ENCODE results near the gene SIAH3. TPM values are rescaled to one million over a fixed set of nuclear protein-coding genes. Genes with fewer than 3 reads are reported as not detected.

The SIAH3 gene
- total RNA-seq, 2 experiments from 2014 or later, result not detected

DNA sequence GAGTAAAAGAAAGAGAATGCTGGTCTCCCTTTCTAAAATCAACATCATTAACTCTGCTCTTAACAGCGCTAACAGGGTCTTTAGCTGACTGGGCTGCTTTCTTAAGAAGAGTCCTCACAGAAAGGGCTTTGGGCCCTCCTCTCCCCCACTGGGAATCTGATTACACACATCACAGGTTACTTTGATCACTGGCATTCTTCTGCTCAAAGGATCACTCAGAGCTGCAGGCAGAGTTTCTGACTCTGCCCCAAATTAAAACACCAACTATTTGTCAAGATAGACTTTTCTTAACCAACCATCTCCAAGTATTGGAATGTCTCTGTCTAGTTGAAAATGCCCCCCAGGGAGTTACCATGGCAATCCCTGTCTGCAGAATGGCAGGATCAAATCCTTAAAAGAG, 31.1 kb upstream of the SIAH3 start:
- Histone ChIP-seq H3K9me2 (ENCODE audit: insufficient read depth, low read length) (no peaks in the 10 kb centered on the region), H4K20me1 (ENCODE audit: insufficient read depth, low read length) (no peaks in the 10 kb centered on the region), H3K4me2 (ENCODE audit: low read length) (no peak overlapping the region), H3K36me3 (ENCODE audit: insufficient read depth, low read length) (no peaks in the 10 kb centered on the region), H2AFZ (ENCODE audit: low read length) (no peak overlapping the region), H3K79me2 (ENCODE audit: insufficient read depth, low read depth, low read length) (no peaks in the 10 kb centered on the region), H3K4me1 (ENCODE audit: insufficient read depth, low read length, poor library complexity, severe bottlenecking) (no peaks in the 10 kb centered on the region), H3K4me3 (ENCODE audit: low read depth, low read length, poor library complexity, severe bottlenecking) (no peak overlapping the region), H3K9me3 (ENCODE audit: low read length) (no peaks in the 10 kb centered on the region), H3K27ac (ENCODE audit: low read depth, low read length, poor library complexity, severe bottlenecking) (no peak overlapping the region)
- intact Hi-C loops (cut with micrococcal nuclease; ENCODE audit: unreplicated experiment), result no loop called here
- no TSS peak for BruUV-seq (replicated peaks)
- POLR2A ChIA-PET, result no interaction called here
- TF ChIP-seq, protein P1, sequence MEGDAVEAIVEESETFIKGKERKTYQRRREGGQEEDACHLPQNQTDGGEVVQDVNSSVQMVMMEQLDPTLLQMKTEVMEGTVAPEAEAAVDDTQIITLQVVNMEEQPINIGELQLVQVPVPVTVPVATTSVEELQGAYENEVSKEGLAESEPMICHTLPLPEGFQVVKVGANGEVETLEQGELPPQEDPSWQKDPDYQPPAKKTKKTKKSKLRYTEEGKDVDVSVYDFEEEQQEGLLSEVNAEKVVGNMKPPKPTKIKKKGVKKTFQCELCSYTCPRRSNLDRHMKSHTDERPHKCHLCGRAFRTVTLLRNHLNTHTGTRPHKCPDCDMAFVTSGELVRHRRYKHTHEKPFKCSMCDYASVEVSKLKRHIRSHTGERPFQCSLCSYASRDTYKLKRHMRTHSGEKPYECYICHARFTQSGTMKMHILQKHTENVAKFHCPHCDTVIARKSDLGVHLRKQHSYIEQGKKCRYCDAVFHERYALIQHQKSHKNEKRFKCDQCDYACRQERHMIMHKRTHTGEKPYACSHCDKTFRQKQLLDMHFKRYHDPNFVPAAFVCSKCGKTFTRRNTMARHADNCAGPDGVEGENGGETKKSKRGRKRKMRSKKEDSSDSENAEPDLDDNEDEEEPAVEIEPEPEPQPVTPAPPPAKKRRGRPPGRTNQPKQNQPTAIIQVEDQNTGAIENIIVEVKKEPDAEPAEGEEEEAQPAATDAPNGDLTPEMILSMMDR (conservative IDR thresholded peaks at IDR 0.05; ENCODE audit: low read length), result no peak
- TF ChIP-seq EZH2phosphoT487 (IDR thresholded peaks at IDR 0.05; ENCODE audit: borderline replicate concordance, low read depth, low read length), result no peak
- no peak for DNase-seq (ENCODE audit: low spot score)
- CTCF ChIA-PET (ENCODE audit: unreplicated experiment), result no interaction called here

DNA sequence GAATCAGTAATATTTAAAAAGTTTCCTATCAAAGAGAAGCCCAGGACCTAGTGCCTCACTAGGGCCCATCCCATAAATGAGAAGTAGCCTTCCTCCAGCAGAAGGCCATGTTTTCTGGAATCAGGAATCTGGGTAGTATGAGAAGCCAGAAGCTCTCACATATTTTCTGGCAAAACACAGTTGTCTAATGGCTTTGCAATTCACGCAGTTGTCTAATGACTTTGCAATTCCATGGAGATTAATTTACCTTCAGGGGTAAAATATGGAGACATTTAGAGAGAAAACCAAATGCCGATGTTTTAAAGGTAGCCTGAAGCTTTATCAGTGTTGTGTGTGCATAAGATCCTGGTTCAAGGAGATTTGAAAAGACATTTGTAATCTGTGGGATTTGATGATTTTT, 29.8 kb upstream of the SIAH3 start:
- H3K4me1 ChIP-seq (ENCODE audit: insufficient read depth, low read length, poor library complexity, severe bottlenecking), result no peaks in the 10 kb centered on the region
- no peak overlapping the region for H3K4me2 ChIP-seq (ENCODE audit: low read length)
- H3K36me3 ChIP-seq (ENCODE audit: insufficient read depth, low read length), result no peaks in the 10 kb centered on the region
- H4K20me1 ChIP-seq (ENCODE audit: insufficient read depth, low read length), result no peaks in the 10 kb centered on the region
- no peak overlapping the region for H3K4me3 ChIP-seq (ENCODE audit: low read depth, low read length, poor library complexity, severe bottlenecking)
- H3K79me2 ChIP-seq (ENCODE audit: insufficient read depth, low read depth, low read length), result no peaks in the 10 kb centered on the region
- DNase-seq (ENCODE audit: low spot score), result no peak
- no TSS peak for BruUV-seq (replicated peaks)
- CTCF ChIA-PET (ENCODE audit: unreplicated experiment), result no interaction called here
- no peak for TF ChIP-seq EZH2phosphoT487 (IDR thresholded peaks at IDR 0.05; ENCODE audit: borderline replicate concordance, low read depth, low read length)
- TF ChIP-seq, protein P1 (conservative IDR thresholded peaks at IDR 0.05; ENCODE audit: low read length), result no peak
- intact Hi-C loops (cut with micrococcal nuclease; ENCODE audit: unreplicated experiment), result no loop called here
- no peak overlapping the region for H2AFZ ChIP-seq (ENCODE audit: low read length)
- no peaks in the 10 kb centered on the region for H3K9me2 ChIP-seq (ENCODE audit: insufficient read depth, low read length)
- POLR2A ChIA-PET, result no interaction called here
- H3K27ac ChIP-seq (ENCODE audit: low read depth, low read length, poor library complexity, severe bottlenecking), result no peak overlapping the region
- H3K9me3 ChIP-seq (ENCODE audit: low read length), result no peaks in the 10 kb centered on the region

DNA sequence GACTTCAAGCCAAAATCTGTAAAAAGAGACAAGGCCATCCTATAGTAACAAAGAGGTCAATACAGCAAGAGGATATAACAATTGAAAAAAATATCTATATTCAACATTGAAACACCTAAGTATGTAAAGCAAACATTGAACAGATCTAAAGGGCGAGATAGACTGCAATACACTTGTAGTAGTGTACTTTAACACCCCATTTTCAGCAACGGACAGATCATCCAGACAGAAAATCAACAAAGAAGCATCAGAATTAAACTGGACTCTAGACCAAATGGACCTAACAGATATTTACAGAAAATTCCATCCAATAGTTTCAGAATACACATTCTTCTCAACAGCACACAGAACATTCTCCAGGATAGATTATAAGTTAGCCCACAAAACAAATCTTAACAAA, 28.7 kb upstream of the SIAH3 start:
- no TSS peak for BruUV-seq (replicated peaks)
- CTCF ChIA-PET (ENCODE audit: unreplicated experiment), result no interaction called here
- POLR2A ChIA-PET, result interaction anchor here (0.6 kb wide), 1 partner anchor 436 kb away, joined by 3 read pairs; no protein-coding TSS in a partner anchor

More for the DNA sequence above, 28.7 kb upstream of the SIAH3 start:
- H2AFZ ChIP-seq (ENCODE audit: low read length), result no peak overlapping the region
- H3K36me3 ChIP-seq (ENCODE audit: insufficient read depth, low read length), result no peaks in the 10 kb centered on the region
- H3K4me1 ChIP-seq (ENCODE audit: insufficient read depth, low read length, poor library complexity, severe bottlenecking), result no peaks in the 10 kb centered on the region
- intact Hi-C loops (cut with micrococcal nuclease; ENCODE audit: unreplicated experiment), result no loop called here
- no peaks in the 10 kb centered on the region for H3K79me2 ChIP-seq (ENCODE audit: insufficient read depth, low read depth, low read length)
- TF ChIP-seq, protein P1 (conservative IDR thresholded peaks at IDR 0.05; ENCODE audit: low read length), result no peak
- no peak for TF ChIP-seq EZH2phosphoT487 (IDR thresholded peaks at IDR 0.05; ENCODE audit: borderline replicate concordance, low read depth, low read length)
- H4K20me1 ChIP-seq (ENCODE audit: insufficient read depth, low read length), result no peaks in the 10 kb centered on the region
- no peaks in the 10 kb centered on the region for H3K9me3 ChIP-seq (ENCODE audit: low read length)
- no peak overlapping the region for H3K4me3 ChIP-seq (ENCODE audit: low read depth, low read length, poor library complexity, severe bottlenecking)
- no peak overlapping the region for H3K4me2 ChIP-seq (ENCODE audit: low read length)
- H3K9me2 ChIP-seq (ENCODE audit: insufficient read depth, low read length), result no peaks in the 10 kb centered on the region
- H3K27ac ChIP-seq (ENCODE audit: low read depth, low read length, poor library complexity, severe bottlenecking), result no peak overlapping the region
- DNase-seq (ENCODE audit: low spot score), result no peak
